RPMI7951 (cell line): Measurements from ENCODE around the gene NPY5R. TPM values are rescaled to one million over a fixed set of nuclear protein-coding genes. Genes with fewer than 3 reads are reported as not detected.
A peak's percentile ranks its signal among the peaks of the same experiment; 100 is the strongest.

Source experiments
- DNase-seq: peaks from one replicate; pipeline ENCODE4 v3.0.0-alpha.2; 2012; ENCODE audit warnings: low read depth
- total RNA-seq: library from RNA; depleted of rRNA; stranded (reverse); fragments of >200 nt; shearing (Covaris generic); gene quantifications from 2 replicates; pipeline ENCODE4 v1.2.3, GENCODE V29; 2014; rRNA removed

Gene NPY5R
- total RNA-seq, 1 experiment from 2014 or later = not detected

- no peak for DNase-seq
These were observed 41.2 kb downstream of the NPY5R start for GRCh38 chr4:163384926-163385325.

DNA sequence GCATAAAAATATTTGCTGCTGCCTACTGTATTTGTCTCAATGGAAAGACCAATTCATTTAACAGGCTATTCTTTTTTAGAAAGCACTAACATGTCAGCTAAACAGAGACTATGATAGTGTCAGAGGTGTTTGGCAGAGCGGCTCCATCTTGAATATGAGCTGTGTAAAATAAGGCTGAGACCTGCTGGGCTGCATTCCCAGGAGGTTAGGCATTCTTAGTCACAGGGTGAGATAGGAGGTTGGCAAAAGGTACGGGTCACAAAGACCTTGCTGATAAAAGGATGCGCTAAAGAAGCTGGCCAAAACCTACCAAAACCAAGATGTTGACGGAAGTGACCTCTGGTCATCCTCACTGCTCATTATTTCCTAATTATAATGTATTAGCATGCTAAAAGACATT lies 41.8 kb downstream of the NPY5R start:
- no peak for DNase-seq

DNA sequence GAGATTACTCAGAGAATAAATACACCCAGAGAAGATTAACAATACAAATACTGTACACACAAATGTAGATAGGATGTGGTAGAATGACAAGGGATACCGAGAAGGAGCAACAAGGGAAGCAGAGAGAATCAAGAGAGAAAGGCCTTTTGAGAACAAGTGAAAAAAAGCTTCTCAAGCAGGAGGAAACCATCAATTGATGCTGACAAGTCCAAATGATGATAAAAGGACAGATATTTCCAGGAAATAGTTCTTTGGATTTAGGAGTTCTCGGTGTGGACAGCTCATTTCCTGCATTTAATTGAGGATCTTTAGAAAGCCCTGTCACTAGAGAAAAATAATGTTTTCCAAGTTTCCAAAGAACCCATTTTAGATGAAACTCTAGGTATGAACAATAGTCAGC lies 48.1 kb downstream of the NPY5R start:
- DNase-seq = peak; percentile 21

DNA sequence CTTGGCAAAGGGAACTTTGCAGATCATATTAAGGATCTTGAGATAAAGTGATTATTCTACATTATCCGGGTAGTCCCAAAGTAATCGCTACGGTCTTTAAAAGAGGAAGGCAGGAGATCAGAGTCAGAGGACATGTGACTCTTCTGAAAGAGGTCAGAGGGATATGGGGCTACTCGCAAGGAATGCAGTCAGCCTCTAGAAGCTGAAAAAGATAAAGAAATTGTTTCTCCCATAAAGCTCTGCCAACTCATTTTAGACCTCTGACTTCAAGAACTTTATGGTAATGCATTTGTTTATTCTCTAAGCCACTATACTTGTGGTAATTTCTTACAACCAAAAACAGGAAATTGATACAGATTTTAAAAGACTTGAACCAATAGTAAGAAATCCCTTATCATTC lies 48.6 kb downstream of the NPY5R start:
- no peak for DNase-seq

- no peak for DNase-seq
These were observed 49.8 kb downstream of the NPY5R start for GRCh38 chr4:163393471-163393870.

DNA sequence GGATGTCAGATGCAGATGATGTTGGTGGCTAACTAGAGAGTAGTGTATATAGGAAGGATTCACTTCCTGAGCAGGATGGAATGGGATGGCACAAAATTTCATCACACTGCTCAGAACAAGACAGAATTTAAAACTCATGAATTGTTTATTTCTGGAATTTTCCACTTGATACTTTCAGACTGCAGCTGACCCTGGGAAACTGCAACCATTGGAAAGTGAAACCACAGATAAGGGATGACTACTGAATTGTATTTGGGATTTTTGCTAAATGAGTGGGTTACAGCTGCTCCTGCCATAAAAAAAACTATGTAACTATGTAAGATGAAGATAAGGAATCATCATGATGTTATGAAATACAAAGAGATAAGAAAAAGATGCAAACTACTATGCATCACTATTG lies 51.4 kb downstream of the NPY5R start:
- peak; percentile 37 for DNase-seq

- peak; percentile 22 for DNase-seq
These were observed 52.1 kb downstream of the NPY5R start for GRCh38 chr4:163395758-163396157.

DNA sequence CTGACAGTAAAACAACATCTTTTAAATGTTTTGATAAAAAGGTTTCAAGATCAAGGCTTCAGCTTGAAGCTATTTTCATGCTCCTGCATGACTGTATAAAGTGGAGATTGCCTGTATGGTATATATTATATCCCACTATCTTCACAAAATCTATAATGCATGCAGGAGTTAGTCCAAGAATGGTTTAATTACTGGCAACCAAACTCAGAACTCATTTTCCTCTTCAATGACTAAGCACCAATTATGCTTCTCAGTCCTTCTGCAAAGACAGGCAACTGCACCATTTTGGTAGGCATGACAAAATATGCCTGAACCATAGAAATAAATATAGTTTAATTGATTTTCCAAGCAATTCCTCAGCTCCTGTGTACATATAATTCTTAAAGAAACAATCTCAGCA lies 54.5 kb downstream of the NPY5R start:
- no peak for DNase-seq

DNA sequence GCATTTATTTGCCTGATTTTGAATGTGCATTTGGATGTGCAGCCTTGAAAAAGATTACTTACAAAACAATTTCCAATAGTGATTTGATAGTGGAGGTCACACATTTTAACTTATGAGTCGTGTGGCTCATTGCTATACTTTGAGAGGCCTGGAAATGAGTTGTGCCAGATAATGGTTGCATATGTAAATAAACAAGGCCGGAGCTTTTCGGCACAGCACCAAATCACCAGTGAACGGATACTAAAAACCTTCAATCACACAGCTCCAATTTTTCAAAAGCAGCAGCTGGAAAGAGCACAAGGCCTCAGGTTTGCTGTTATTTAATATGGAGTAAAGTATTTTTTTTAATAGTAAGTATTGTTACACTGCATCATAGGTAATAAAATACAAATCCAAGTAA lies 57.2 kb downstream of the NPY5R start:
- DNase-seq = no peak

Other genes with a start within 250 kb of the NPY5R start
- 4.3 and 5.5 TPM in 2 replicates for gene NAF1, start 177.0 kb upstream of the NPY5R start, total RNA-seq
- gene NPY1R, start 11.3 kb upstream of the NPY5R start, total RNA-seq = not detected in 2 replicates
- gene TKTL2, start 129.9 kb downstream of the NPY5R start, total RNA-seq = not detected in 2 replicates
- gene TMA16, start 150.8 kb downstream of the NPY5R start, total RNA-seq = 31.5 and 35.1 TPM in 2 replicates